SK-N-SH (cell line): ENCODE data around the gene RAPGEF2. TPM values are rescaled to one million over a fixed set of nuclear protein-coding genes. Genes with fewer than 3 reads are reported as not detected.
A peak's percentile ranks its signal among the peaks of the same experiment; 100 is the strongest.

Source experiments
- CTCF ChIA-PET: fragments of 300-600, 350-600 bp; formaldehyde crosslinking; extraction: SDS; loops from one replicate; lab custom pipeline; 2021; lab: Yijun Ruan, JAX
- POLR2A ChIA-PET: fragments of 350-600 bp; sonication (Branson Sonifier 250); formaldehyde crosslinking; extraction: SDS; loops from one replicate; lab custom pipeline; 2020; ENCODE audit warnings: antibody characterized with exemption, inconsistent platforms; lab: Yijun Ruan, JAX
- DNase-seq: peaks from one replicate; pipeline ENCODE4 v3.0.0; 2012
- H2AFZ ChIP-seq: fragments of 200-600 bp; sonication (generic); 2 replicates; pipeline ENCODE4 v1.8.1; 2016; ENCODE audit warnings: antibody characterized with exemption, mild to moderate bottlenecking, low read depth
- H3F3A ChIP-seq: fragments of 200-600 bp; sonication (generic); replicated peaks from 2 replicates; pipeline ENCODE3; 2016; ENCODE audit warnings: antibody characterized with exemption, mild to moderate bottlenecking; ENCODE audit not compliant: insufficient read depth
- H3K27ac ChIP-seq, 2 experiments: fragments of 200-500 bp in 1 of 2; fragments of 200-600 bp in 1 of 2; sonication (Bioruptor generic) in 1 of 2; sonication (generic), shearing (Covaris generic) in 1 of 2; 2 replicates each; pipeline versions ENCODE4 v1.5.1 to v1.6.1; 2014 to 2016; ENCODE audit warnings: low read depth in 2 of 2, inconsistent platforms in 1 of 2, low read length in 1 of 2, mild to moderate bottlenecking in 1 of 2, mixed read lengths in 1 of 2
- H3K27me3 ChIP-seq: fragments of 200-600 bp; sonication (generic), shearing (Covaris generic); 2 replicates; pipeline ENCODE4 v1.6.1; 2016; ENCODE audit warnings: mixed run types; ENCODE audit not compliant: insufficient read depth
- H3K36me3 ChIP-seq, 2 experiments: fragments of 200-500 bp in 1 of 2; fragments of 200-600 bp in 1 of 2; sonication (Bioruptor generic) in 1 of 2; sonication (generic) in 1 of 2; replicated peaks in 1 of 2; 2 replicates each; pipeline versions ENCODE3 to v1.5.1; 2014 to 2016; ENCODE audit warnings: low read length in 1 of 2, mild to moderate bottlenecking in 1 of 2; ENCODE audit not compliant: insufficient read depth in 2 of 2, control insufficient read depth in 1 of 2
- H3K4me1 ChIP-seq, 2 experiments: fragments of 200-500 bp in 1 of 2; fragments of 200-600 bp in 1 of 2; sonication (Bioruptor generic) in 1 of 2; sonication (generic), shearing (Covaris generic) in 1 of 2; 2 replicates each; pipeline versions ENCODE4 v1.5.1 to v1.6.1; 2014 to 2016; ENCODE audit warnings: low read depth in 1 of 2, low read length in 1 of 2, mixed run types in 1 of 2; ENCODE audit not compliant: insufficient read depth in 2 of 2, control insufficient read depth in 1 of 2
- H3K4me2 ChIP-seq: fragments of 200-600 bp; sonication (generic), shearing (Covaris generic); 2 replicates; pipeline ENCODE4 v1.6.1; 2017; ENCODE audit warnings: mixed run types
- H3K4me3 ChIP-seq, 2 experiments: fragments of 200-500 bp in 1 of 2; fragments of 200-600 bp in 1 of 2; sonication (Bioruptor generic) in 1 of 2; sonication (generic), shearing (Covaris generic) in 1 of 2; 2 replicates each; pipeline versions ENCODE4 v1.5.1 to v1.8.1; 2014 to 2016; ENCODE audit warnings: low read depth in 2 of 2, inconsistent platforms in 1 of 2, low read length in 1 of 2, mild to moderate bottlenecking in 1 of 2, mixed read lengths in 1 of 2, moderate library complexity in 1 of 2
- H3K79me2 ChIP-seq: fragments of 200-600 bp; sonication (generic); 2 replicates; pipeline ENCODE4 v1.8.1; 2017; ENCODE audit warnings: mild to moderate bottlenecking; ENCODE audit not compliant: insufficient read depth
- H3K9ac ChIP-seq: fragments of 200-600 bp; sonication (generic); 2 replicates; pipeline ENCODE4 v1.6.1; 2017; ENCODE audit warnings: mixed run types
- H3K9me2 ChIP-seq: fragments of 200-600 bp; sonication (generic); 2 replicates; pipeline ENCODE4 v1.6.1; 2017; ENCODE audit warnings: mixed run types
- H3K9me3 ChIP-seq: fragments of 200-600 bp; sonication (generic); 2 replicates; pipeline ENCODE4 v1.6.1; 2017; ENCODE audit warnings: mixed run types, mild to moderate bottlenecking, moderate library complexity
- H4K20me1 ChIP-seq: fragments of 200-600 bp; sonication (generic); 2 replicates; pipeline ENCODE4 v1.6.1; 2017; ENCODE audit warnings: mild to moderate bottlenecking, mixed run types; ENCODE audit not compliant: insufficient read depth
- ELF1 ChIP-seq: IDR thresholded peaks from 2 replicates; pipeline ENCODE4 v1.4.0; 2012
- EZH2phosphoT487 ChIP-seq: fragments of 200-600 bp; sonication (generic); IDR thresholded peaks from 2 replicates; pipeline ENCODE4 v1.6.1; 2017; ENCODE audit warnings: low read depth, mixed run types, mild to moderate bottlenecking, antibody characterized with exemption, moderate library complexity, borderline replicate concordance
- FOSL2 ChIP-seq: IDR thresholded peaks from 2 replicates; pipeline ENCODE4 v1.4.0; 2012; ENCODE audit warnings: low read depth, mild to moderate bottlenecking, moderate library complexity, borderline replicate concordance
- IRF3 ChIP-seq: fragments of 150-350 bp; IDR thresholded peaks from 2 replicates; pipeline ENCODE4 v1.6.1; 2016; ENCODE audit warnings: mild to moderate bottlenecking, low read depth, low read length
- PBX3 ChIP-seq: IDR thresholded peaks from 2 replicates; pipeline ENCODE4; 2012
- RAD21 ChIP-seq: IDR thresholded peaks from 2 replicates; pipeline ENCODE4 v1.6.1; 2012; ENCODE audit warnings: mild to moderate bottlenecking, low read length
- RXRA ChIP-seq: IDR thresholded peaks from 2 replicates; pipeline ENCODE4 v1.4.0; 2012; ENCODE audit warnings: low read depth, mild to moderate bottlenecking, borderline replicate concordance
- TAF1 ChIP-seq: IDR thresholded peaks from 2 replicates; pipeline ENCODE4 v1.6.1; 2012; ENCODE audit warnings: low read depth, mild to moderate bottlenecking, low read length, moderate library complexity, borderline replicate concordance
- WGBS: methylation state at CpG from one replicate; pipeline ENCODE4 v1.1.6; 2017; ENCODE audit warnings: low lambda C conversion rate; 5-methylcytosine and 5-hydroxymethylcytosine counted together
- polyA plus RNA-seq, 3 experiments: library from polyadenylated mRNA; depleted of rRNA; stranded (reverse); fragments of >200 nt; gene quantifications; 2 replicates each; pipeline ENCODE4 v1.2.3, GENCODE V29; 2012
- TF ChIP-seq, protein P1 (sequence below): IDR thresholded peaks from 2 replicates; pipeline ENCODE4 v1.4.0; 2012; ENCODE audit warnings: low read depth
- TF ChIP-seq, protein P2 (sequence below): fragments of 200-600 bp; sonication (generic); IDR thresholded peaks from 2 replicates; pipeline ENCODE4 v1.6.1; 2017; ENCODE audit warnings: antibody characterized with exemption, mild to moderate bottlenecking, moderate library complexity

Gene RAPGEF2
- polyA plus RNA-seq, 1 of the 3 experiments (the other 2 are of a cell fraction) = 19.2 TPM

DNA sequence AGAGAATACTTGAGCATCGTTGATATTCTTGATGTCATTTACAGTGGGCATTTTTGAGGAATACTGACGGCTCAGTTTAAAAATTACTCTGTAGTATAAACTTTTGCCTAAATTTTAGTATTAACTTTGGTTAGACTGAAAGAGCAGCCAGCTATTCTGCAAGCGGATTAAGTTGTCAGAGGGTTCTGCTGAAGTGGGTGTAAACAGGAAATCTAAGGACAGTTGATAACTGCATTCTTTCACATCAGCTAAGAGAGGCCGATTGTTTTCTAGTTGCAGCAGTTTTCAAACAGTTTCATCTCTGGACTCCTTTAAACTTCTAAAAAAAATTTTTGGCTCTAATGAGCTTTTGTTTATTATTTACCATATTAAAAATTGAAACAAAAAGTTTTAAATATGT, 149.6 kb downstream of the RAPGEF2 start:
- H3K4me1 ChIP-seq = peaks cover 0 to 11% of the 10 kb centered on the region in 2 experiments; a peak in 2 of 4 replicates
- H3K79me2 ChIP-seq = peaks cover 16% of the 10 kb centered on the region; the same call in 1 of the 2 replicates
- no peak overlapping the region for H3K9ac ChIP-seq
- ChIA-PET POLR2A (no interaction called here), CTCF (interaction anchor here (1.4 kb wide), 1 partner anchor 522 kb away, joined by 3 read pairs; no protein-coding TSS in a partner anchor)
- peaks cover 6% of the 10 kb centered on the region for H3F3A ChIP-seq
- H4K20me1 ChIP-seq = no peaks in the 10 kb centered on the region
- H2AFZ ChIP-seq = no peak overlapping the region
- 95% methylated on average over 4 of the region's 4 CpGs for WGBS
- H3K9me3 ChIP-seq = no peaks in the 10 kb centered on the region
- no peak overlapping the region for H3K4me3 ChIP-seq
- no peak for DNase-seq
- H3K27ac ChIP-seq = no peak overlapping the region
- no peaks in the 10 kb centered on the region for H3K27me3 ChIP-seq
- TF ChIP-seq RXRA (no peak), RAD21 (no peak), ELF1 (no peak), TAF1 (no peak), FOSL2 (no peak), EZH2phosphoT487 (no peak), IRF3 (no peak)
- TF ChIP-seq, protein P1, sequence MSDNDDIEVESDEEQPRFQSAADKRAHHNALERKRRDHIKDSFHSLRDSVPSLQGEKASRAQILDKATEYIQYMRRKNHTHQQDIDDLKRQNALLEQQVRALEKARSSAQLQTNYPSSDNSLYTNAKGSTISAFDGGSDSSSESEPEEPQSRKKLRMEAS = no peak
- H3K36me3 ChIP-seq = peaks cover 0 to 23% of the 10 kb centered on the region in 2 experiments
- no peaks in the 10 kb centered on the region for H3K9me2 ChIP-seq
- no peak overlapping the region for H3K4me2 ChIP-seq

DNA sequence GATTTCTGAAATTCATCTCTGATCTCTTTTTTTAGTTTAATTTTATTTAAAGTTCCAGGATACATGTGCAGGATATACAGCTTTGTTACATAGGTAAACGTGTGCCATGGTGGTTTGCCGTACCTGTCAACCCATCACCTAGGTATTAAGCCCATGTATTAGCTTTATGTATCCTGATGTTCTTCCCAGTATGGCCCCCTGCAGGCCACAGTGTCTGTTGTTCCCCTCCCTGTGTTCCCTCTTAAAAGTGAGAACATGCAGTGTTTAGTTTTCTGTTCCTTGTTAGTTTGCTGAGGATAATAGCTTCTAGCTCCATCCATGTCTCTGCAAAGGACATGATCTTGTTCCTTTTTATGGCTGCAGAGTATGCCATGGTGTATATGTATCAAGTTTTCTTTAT, 153.2 kb downstream of the RAPGEF2 start:
- Histone ChIP-seq H3K27me3 (no peaks in the 10 kb centered on the region), H3K27ac (no peak overlapping the region), H3K4me3 (no peak overlapping the region), H3K9ac (no peak overlapping the region), H2AFZ (no peak overlapping the region), H3K4me2 (no peak overlapping the region), H3K36me3 (peaks cover 0 to 15% of the 10 kb centered on the region in 2 experiments), H3K4me1 (no peaks in the 10 kb centered on the region), H3K9me2 (no peaks in the 10 kb centered on the region), H3K79me2 (peaks cover 25% of the 10 kb centered on the region; the same call in 1 of the 2 replicates), H3K9me3 (no peaks in the 10 kb centered on the region), H4K20me1 (no peaks in the 10 kb centered on the region), H3F3A (no peaks in the 10 kb centered on the region)
- no peak for TF ChIP-seq PBX3
- TF ChIP-seq, protein P2, sequence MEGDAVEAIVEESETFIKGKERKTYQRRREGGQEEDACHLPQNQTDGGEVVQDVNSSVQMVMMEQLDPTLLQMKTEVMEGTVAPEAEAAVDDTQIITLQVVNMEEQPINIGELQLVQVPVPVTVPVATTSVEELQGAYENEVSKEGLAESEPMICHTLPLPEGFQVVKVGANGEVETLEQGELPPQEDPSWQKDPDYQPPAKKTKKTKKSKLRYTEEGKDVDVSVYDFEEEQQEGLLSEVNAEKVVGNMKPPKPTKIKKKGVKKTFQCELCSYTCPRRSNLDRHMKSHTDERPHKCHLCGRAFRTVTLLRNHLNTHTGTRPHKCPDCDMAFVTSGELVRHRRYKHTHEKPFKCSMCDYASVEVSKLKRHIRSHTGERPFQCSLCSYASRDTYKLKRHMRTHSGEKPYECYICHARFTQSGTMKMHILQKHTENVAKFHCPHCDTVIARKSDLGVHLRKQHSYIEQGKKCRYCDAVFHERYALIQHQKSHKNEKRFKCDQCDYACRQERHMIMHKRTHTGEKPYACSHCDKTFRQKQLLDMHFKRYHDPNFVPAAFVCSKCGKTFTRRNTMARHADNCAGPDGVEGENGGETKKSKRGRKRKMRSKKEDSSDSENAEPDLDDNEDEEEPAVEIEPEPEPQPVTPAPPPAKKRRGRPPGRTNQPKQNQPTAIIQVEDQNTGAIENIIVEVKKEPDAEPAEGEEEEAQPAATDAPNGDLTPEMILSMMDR = peak; percentile 21; the same call in 1 of the 2 replicates
- WGBS = 95% methylated on average over 2 of the region's 2 CpGs
- ChIA-PET CTCF (interaction anchor here (1.0 kb wide), 1 partner anchor 13 kb away, joined by 3 read pairs; no protein-coding TSS in a partner anchor), POLR2A (interaction anchor here (0.5 kb wide), 1 partner anchor 85 kb away, joined by 3 read pairs; no protein-coding TSS in a partner anchor)
- no peak for DNase-seq
